LHCN-M2 (cell line): ENCODE data around the gene KRTAP10-1. TPM values are rescaled to one million over a fixed set of nuclear protein-coding genes. Genes with fewer than 3 reads are reported as not detected.

Experiments
- DNase-seq: peaks from one replicate; pipeline ENCODE4 v3.0.0-alpha.2; 2012; ENCODE audit warnings: low read depth
- total RNA-seq: library from RNA; depleted of rRNA; stranded (reverse); fragments of >200 nt; gene quantifications from 2 replicates; pipeline ENCODE4 v1.2.3, GENCODE V29; 2014

Gene KRTAP10-1
- total RNA-seq, 1 experiment from 2014 or later, result not detected

DNA sequence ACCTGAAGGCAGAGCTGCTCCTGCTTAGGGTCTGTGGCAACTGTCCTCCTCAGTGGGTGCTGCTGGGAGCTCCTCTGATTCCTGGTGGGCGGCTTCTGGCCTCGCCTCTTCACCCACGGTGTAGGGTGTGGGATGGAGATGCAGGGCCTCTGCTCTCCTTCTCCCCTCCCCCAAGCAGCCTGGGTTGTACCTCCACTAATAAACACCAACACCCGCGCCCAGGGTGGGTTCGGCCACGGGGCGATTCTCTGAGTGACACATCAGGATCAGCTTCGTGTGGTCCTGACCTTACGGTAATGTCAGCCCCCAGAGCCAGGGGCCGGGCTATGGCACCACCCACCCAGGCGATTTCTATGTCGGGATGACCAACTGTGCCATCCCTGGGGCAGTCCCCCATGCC, 23.7 kb downstream of the KRTAP10-1 start:
- no peak for DNase-seq

DNA sequence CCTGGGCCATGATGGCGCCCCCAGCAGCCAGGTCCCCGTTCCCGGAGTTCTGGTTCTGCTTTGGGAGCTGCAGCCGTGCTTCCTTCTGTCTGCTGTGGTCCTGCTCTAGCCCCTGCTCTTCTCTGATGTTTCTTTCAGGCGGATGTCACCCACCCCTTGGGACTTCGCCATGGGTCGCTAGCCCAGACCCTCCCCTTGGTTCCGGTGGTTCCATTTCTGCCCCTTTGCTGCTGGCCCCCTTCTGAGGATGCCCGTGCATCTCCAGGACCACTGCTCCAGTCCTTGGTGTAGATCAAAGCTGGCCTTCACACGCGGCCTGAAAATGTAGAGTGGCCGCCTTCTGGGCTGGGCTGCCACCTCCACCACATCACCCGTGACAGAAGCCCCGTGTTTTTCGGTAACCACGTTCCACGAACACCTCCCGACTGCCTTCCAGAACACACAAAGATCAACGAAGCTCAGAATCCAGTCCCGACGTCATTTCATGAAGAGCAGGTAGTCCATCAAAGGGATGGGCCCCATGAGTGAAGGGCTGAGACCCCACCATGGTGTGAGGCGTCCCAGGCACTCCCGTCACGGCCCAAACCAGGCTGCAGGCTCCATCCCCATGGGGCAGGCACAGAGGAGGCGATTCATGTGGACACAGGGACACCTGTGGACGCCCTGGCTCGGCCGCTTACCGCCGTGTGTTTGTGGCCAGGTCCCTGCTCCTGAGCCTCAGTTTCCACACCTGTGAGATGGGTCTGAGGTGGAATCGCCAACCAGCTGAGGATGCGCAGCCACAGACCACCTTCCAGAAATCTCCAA, 24.4 kb downstream of the KRTAP10-1 start:
- no peak for DNase-seq

DNA sequence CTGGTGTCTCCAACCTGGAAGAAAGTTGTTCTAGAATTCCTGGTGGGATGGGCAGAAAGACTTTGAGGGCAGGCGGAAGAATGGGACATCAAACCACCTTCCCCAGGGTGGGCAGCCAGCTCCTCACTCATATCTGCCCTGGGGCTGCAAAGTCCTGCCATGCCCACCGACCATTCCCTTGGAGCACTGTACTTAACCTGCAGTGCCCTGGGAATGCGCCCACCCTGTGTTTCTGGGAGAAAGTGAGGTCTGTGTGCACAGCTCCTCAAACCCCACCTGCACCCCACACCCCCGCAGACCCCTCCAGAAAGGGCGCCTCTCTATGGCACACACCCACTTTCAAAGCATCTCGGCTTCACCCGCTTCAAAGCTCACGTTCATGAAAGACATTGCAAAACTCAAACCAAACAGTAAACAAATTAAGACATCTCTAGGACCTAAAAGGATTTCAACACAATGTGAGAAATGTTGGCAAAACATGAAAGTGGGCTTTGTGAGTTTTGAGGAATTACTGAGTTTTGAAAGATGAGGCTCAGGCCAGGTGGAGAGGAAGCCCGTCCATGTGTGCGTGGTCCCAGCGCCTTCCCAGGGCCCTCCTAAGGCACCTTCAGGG, 25.1 kb downstream of the KRTAP10-1 start:
- no peak for DNase-seq

DNA sequence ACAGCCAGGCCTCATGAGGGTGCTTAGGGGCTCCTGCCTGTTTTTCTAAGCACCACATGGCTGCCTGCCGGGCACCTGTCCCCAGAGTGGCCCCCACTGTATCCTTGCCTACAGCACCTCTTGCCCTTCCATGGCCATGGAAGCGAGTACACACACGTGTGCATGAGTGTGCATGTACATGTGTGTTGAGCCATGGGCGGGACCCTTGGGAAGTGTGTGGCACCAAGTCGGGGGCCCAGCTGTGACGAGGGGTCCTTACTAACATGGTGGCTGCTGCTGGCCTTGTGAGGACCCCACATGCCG, 25.8 kb downstream of the KRTAP10-1 start:
- no peak for DNase-seq

DNA sequence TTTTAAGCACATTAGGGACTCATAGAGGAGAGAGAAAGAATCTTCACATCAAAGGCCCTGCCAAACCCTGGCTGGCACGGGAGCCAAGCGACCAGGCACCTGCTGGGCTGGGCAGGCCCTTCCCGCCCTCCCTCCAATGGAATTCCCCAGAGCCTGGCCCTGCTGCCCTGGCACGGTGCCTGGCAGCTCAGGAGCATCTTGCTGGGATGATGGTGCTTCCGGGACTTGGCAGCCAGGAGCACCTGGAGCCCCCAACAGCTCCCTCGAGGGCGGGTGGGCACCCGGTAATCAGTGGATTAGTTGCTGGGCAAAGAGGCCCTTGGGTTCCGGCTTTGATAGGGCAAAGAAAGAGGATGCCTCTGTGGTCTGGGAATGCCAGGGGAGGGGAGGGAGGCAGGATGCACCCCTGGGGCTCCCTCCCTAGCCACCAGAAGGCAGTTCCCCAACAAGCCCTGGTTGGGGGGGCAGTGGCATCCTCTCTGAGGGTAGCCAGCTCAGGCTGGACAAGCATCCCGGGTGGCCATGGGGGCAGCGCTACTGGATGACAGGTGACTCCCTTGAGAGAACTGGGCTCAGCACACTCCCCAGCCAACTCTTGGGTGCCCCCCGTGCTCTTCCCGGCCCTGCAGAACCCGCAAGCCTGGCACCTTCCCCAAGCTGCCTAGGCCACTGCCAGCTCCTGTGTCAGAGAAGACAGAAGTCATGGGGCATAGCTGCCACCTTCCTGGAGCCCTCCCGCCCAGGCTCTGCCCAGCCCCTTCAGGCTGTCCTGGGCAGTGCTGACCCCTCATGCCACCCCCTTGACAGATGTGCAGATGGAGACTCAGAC, 26.4 kb downstream of the KRTAP10-1 start:
- DNase-seq, result no peak

DNA sequence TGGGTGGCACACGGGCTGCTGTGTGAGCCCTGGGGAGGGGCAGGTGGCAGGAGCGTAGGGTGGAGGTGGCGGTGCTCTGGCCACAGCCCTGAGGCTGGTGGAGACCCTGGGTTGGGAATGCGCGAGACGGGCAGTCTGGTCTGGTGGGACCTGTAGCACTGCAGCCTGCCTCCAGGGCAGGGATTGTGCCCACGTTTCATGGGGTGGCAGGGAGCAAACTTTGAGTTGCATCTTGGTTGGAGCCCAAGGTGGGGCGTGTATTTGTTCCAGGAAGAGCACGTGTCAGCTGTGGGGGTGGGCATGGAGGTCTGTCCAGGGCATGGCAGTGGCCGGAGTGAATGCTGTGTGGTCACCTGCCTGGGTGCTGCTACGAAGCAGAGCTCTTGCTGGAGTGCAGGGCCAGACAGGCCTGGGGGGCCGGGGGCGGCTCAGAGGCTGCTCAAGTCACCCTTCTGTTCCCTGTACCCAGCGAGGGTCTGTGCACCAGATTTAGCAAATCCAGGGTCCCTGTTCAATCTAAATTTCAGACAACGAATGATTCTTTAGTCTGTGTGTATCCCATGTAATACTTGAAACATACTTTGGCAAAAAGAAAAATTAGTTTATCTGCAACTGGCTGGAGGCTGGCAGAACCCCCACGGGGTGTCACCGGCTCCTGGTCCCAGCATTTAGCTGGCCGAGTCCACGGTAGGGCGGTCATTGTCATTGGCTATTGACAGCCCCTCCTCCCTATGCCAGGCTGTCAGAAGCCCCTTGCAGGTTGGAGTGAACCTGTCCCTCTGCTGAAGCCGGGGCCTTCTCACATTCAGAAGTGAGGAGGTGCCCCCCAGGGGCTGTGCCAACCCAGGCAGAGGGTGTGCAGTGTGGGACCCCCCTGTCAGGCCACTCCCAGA, 27.3 kb downstream of the KRTAP10-1 start:
- no peak for DNase-seq

DNA sequence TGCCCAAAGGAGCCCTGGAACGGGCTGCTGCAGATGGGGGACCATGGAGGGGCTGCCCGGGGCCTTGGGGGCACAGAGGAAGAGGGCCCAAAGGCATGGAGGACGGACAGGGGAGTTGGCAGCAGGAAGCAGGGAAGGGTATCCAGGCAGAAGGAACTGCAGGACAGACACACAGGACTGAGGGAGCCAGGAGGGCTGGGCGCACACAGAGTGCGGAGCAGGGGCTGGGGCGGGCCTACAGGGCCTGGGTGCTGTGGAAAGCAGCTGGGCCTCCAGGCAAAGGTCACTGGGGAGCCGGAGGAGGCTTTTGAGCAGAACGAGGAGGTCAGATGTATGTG, 28.1 kb downstream of the KRTAP10-1 start:
- no peak for DNase-seq

DNA sequence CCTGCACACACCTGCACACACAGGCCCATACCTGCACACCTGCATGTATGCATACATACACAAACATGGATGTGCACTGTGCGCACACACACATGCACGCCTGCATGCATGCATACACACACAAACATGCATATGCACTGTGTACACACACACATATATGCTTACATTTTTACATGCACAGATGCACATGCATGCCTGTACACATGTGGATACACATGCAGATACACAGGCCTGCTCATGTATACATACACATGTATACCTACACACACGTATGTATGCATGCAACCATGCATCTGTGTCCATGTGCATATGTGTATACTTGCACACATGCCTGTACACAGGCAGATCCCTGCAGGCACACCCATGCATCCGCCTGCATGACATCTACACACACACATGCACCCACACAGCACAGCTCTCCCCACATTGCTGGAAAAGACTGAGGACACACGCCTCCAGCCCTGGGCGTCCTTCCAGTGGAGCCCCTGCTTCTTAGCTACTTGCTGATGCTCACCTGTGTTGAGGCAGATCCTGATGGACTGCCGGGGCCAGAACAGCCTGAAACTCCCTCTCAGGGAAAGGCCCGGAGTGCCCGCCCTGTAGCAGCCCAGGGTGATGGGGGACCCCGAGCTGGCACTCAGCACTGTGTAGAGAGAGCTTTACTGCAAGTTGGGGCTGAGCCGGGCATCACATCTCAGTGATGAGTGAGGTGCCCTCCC, 28.6 kb downstream of the KRTAP10-1 start:
- no peak for DNase-seq

DNA sequence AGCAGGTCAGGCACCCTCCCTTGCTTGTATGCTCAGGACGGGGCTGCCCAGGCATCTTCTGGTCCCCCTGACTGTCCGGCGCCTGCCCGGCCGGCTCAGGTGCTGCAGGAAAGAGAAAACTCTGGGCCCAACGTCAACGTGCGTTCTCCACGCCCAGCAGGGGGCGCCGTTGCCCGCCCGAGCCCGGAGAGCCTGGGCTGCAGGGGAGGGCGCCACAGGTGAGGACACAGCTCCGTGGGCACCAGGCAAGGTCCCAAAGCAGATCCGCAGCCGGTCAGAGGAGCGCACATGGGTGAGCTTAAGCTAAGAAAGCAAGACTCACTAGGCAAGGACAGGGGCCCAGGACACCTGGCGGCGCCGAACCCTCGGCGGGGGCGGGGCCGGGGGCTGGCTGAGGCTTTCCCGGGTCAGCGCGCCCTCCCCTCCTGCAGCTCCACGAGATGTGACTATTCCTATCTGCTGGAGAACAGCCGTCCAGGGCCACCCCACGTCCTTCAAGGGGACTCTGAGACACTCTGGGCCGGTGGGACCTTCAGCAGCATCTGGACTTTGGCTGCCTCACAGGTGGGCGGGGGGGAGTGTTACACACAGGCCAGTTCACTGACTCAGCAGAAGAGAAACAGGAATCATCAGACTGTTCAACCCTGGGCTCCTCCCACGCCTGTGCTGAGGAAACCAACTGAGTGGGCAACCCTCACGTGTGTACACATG, 29.3 kb downstream of the KRTAP10-1 start:
- peak; percentile 5 for DNase-seq

DNA sequence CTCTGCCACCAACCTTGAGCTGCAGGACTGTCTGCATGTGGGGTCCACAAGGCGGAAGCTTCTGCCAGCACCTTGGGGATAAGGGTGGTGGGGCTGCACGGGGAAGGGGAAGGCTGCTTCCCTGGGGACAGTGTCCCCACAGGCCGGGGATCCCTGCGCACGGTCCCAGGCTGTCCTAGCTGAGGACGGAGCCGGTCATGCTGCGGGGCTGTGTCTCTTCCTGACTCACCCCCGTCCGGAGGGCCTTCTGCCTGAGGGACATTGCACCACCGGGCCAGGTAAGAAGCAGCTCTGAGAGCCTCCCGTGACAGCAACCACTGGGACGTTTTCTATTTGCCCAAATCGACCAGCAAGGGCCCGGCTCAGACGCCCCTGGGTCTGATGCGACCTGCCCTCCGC, 29.9 kb downstream of the KRTAP10-1 start:
- DNase-seq, result no peak

DNA sequence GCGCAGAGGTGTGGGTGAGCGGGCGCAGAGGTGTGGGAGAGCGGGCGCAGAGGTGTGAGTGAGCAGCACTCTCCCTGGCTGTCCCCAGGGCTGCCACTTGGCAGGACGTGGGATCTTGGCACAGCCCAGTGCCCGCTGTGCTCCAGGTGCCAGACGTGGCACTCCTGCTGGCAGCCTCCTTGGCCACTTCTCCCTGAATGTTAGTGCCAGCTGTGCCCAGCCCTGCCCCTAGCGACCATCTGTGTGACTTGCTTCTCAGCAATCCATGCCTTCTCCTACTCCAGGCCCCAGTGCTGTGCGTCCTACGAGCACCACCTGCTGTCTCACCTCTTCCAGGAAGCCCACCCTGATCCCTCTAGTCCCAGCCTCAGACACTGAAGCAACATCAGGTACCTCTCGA, 30.5 kb downstream of the KRTAP10-1 start:
- peak; percentile 14 for DNase-seq

DNA sequence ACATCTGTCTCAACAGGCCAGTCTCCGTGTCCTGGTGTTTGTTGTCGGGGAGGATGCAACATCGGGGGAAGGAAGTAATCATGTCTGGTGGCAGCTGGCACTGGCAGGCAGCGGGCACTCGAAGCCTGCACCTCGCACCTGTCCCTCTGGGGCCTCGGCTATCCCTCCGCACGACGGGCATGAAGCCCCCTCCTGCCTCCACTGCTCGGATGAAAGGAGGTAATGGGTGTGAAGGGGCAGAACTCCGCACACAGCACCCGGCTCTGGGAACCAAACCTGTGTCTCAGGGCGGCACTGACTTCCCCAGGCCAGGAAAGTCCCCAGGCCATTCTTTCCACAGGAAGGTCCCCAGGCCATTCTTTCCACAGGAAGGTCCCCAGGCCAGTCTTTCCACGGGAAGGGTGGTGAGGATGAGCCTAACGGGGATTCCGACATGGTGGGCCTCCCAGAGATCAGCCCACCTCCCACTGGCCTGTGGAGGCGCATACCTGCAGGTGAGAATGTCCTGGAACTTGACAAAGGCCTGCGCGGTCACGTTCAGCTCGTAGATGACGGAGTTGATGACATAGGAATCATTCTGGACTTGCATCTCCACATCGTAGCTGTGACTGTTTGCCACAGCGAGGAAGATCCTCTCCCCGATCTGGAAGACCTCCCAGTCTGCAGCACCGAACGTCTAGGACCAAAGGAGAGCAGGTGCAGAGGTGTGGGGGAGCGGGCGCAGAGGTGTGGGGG, 31.1 kb downstream of the KRTAP10-1 start:
- no peak for DNase-seq

DNA sequence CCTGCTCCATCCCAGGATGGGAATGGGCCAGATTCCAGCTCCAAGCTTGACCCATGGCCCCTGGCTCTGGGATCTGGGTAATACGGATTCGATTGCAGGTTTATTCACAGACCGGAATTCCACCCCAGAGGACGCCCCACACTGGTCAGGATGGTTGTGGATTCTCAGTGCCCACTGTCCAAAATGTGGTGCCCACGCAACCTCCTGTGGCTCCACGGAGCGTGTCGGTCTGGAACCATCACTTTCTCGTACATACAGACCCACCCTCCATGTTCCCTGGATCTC, 31.6 kb downstream of the KRTAP10-1 start:
- no peak for DNase-seq

DNA sequence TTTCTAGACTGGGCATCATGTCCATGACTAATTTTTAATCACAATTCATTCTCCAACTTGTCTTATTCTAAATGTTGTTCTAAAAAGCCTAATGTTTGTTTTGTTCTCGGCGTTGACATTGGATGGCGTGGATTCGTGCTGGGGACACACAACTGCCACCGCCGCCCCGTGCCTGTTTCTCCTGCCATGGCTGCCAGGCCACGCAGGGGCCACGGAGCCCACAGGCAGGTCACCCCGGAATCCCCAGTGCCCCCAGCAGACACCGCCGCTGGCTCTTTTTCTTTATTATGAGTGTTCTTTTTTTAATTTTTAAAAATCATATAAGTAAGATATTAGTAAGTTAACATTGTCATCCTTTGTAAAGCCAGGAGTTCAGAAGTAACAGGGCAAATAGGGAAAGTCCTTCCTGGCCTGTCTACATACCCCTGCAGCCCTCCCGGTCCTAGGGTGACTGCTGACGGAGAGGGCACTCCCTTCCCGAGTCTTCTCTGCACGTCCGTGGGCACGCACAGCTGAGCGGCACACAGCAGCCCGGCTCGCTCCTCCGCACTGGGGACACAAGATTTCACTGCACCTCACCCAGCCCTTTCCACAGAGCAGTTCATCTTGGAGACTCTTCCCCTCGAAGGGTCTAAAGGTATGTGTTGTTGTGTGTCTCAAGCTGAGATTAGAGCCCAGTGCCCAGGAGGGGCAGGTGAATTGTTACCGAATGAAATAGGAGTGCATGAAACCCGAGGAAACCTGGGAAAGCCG, 32.1 kb downstream of the KRTAP10-1 start:
- DNase-seq, result no peak

DNA sequence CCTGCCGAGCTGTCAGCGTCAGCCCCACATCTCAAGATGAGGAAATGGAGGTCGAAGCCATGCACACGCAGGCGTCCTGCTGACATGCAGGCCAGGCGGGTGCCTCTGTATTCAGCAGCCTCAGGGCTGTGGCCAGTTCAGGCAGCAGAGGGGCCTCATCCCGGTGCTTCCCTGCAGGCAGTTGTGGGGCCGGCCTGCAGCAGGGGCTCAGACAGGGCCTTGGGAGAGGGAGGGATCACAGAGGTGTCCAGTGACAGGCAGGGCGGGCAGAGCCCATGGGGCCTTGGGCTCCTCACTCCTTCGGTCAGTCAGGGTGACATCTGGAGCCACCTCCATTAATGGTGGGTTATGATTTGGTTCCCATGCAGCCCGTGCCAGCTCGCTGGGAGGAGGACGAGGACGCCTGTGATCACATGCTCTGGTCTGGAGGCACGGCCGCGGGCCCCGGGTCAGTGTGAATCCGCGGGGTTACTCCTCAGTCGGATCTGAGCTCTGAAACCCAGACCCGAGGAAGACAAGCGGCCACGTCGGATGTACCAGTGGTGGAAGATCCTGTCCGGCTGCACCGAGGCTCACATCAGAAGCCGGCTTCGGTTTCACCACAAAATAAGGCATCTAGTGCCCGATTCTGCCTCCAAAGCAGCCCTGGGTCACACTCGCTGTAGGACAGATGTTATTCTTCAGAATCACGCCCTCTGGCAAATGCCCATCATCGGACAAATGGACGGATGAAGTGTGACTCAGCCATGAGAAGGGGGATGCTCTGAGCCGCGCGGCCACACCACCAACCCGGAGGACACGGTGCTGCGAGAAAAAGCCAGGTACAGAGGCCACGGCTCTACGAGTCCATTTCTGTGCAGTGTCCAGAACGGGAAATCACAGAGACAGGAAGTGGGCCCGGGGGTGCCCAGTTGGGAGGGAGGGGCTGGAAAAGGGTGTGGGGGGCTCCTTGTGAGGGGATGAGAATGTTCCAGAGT, 33.4 kb downstream of the KRTAP10-1 start:
- DNase-seq, result no peak

DNA sequence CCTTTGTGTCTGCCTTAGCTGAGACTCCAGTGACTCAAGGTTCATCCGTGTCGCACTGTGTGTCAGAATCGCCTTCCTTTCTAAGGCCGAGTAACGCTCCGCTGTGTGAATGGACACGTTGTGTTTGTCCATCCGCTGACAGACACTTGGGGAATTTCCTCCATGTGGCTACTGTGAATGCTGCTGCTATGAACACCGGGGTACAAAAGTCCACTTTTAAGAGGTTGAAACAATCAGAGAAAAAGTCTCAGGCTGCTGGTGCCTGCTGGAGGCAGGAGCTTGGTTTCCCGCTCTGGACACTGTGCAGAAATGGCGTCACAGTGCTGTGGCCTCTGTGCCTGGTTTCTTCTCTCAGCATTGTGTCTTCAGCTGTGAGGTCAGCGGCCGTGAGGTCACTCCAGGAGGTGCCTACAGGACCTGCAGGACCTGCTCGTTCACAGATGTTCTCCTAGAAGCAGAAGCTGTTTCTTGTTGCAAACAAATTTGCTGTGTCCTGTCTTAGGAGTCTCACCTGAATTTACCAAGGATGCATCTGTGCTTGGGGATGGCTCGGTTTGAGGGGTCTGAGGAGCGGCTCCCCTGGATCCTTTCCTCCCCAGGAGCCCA, 34.2 kb downstream of the KRTAP10-1 start:
- no peak for DNase-seq

DNA sequence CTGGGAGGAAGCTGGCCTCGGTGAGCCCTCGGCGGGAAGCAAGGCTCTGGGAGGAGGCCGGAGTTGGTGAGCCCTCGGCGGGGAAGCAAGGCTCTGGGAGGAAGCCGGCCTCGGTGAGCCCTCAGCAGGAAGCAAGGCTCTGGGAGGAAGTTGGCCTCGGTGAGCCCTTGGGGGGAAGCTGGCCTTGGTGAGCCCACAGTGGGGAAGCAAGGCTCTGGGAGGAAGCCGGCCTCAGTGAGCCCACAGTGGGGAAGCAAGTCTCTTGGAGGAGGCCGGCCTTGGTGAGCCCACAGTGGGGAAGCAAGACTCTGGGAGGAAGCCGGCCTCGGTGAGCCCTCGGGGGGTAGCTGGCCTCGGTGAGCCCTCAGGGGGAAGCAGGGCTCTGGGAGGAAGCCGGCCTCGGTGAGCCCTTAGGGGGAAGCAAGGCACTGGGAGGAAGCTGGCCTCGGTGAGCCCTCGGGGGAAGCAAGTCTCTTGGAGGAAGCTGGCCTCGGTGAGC, 36.0 kb downstream of the KRTAP10-1 start:
- DNase-seq, result no peak
